Mucosa of stomach (tissue), 1 donor: Measurements from ENCODE around the gene ALKBH6.

Experiments used
- H3K27me3 ChIP-seq: one replicate; pipeline ENCODE4 v1.7.0; 2013; ENCODE audit warnings: mild to moderate bottlenecking, low read length; ENCODE audit not compliant: control insufficient read depth, insufficient read depth
- H3K36me3 ChIP-seq: one replicate; pipeline ENCODE4 v1.7.0; 2013; ENCODE audit warnings: low read length; ENCODE audit not compliant: control insufficient read depth, insufficient read depth
- H3K4me1 ChIP-seq: one replicate; pipeline ENCODE4 v1.7.0; 2013; ENCODE audit warnings: mild to moderate bottlenecking, low read length; ENCODE audit not compliant: control insufficient read depth, insufficient read depth
- H3K4me3 ChIP-seq: one replicate; pipeline ENCODE4 v1.7.0; 2013; ENCODE audit warnings: low read length
- H3K9ac ChIP-seq: one replicate; pipeline ENCODE4 v1.7.0; 2013; ENCODE audit warnings: mild to moderate bottlenecking, low read length, moderate library complexity
- H3K9me3 ChIP-seq: one replicate; pipeline ENCODE4 v1.7.0; 2013; ENCODE audit warnings: mild to moderate bottlenecking, low read length, moderate library complexity; ENCODE audit not compliant: control insufficient read depth
- donor health status: Pancreatic carcinoma.

ALKBH6 gene

DNA sequence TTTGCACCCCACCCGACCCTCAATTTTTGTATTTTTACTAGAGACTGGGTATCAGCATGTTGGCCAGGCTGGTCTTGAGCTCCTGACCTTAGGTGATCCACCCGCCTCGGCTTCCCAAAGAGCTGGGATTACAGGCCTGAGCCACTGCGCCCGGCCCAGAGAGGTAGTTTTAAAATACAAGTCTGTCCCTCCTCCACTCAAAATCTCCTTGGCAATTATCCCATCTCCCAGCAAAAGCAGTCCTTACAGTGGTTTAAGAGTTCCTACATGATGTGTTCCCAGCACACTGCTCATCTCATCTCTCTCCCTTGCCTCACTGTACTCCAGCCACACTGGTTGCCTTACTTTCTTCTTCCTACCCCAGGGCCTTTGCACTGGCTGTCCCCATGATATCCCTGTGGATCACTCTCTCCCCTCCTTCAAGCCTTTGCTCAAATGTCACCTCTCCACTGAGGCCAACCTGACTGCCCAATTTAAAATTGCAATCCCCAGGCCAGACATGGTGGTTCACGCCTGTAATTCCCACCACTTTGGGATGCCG is 53.5 kb downstream of the ALKBH6 start:
- H3K4me3 ChIP-seq = no peak overlapping the region
- H3K27me3 ChIP-seq = peaks cover 30% of the 10 kb centered on the region
- H3K9ac ChIP-seq = no peak overlapping the region
- no peaks in the 10 kb centered on the region for H3K36me3 ChIP-seq
- no peaks in the 10 kb centered on the region for H3K9me3 ChIP-seq
- H3K4me1 ChIP-seq = no peaks in the 10 kb centered on the region

DNA sequence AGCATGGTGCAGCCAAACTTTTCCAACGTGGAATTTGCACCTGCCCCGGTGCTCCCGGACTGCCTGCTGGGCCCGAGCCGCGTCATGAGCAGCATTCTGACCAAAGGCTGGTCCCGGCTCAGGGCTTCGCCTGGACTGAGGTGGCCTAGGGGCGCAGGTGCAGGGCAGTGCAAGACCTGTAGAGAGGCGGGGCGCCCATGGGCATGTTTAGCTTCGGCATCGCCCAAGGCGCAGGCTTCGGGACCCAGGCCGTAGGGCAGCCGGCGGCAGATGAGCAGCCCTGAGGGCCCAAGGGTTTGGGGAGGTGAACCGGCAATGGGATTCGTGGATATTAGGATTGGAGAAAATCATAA is 54.1 kb downstream of the ALKBH6 start:
- H3K9me3 ChIP-seq = no peaks in the 10 kb centered on the region
- no peaks in the 10 kb centered on the region for H3K4me1 ChIP-seq
- H3K36me3 ChIP-seq = no peaks in the 10 kb centered on the region
- H3K9ac ChIP-seq = no peak overlapping the region
- H3K4me3 ChIP-seq = no peak overlapping the region
- peaks cover 30% of the 10 kb centered on the region for H3K27me3 ChIP-seq
